IMR-90 (cell line): Measurements from ENCODE around the gene CNTLN. TPM values are rescaled to one million over a fixed set of nuclear protein-coding genes. Genes with fewer than 3 reads are reported as not detected.

ENCODE experiments used
- ATAC-seq: fragments of 200-7000 bp; cut with Tn5 transposase; 2 replicates; pipeline ENCODE4 v1.9.1; 2020; ENCODE audit warnings: low read depth, mild to moderate bottlenecking, moderate library complexity
- BruUV-seq: library from RNA; stranded (reverse); fragments of 400-500 nt; replicated peaks from 2 replicates; lab custom pipeline; 2021; lab: Mats Ljungman, UMichigan
- CTCF ChIA-PET: fragments of 300-600 bp; formaldehyde crosslinking; extraction: SDS; loops from one replicate; lab custom pipeline; 2021; ENCODE audit warnings: antibody characterized with exemption; lab: Yijun Ruan, JAX
- POLR2A ChIA-PET: fragments of 300-600 bp; sonication (Branson Sonifier 250); formaldehyde crosslinking; loops from one replicate; lab custom pipeline; 2022; ENCODE audit warnings: antibody characterized with exemption; ENCODE audit not compliant: unreplicated experiment; lab: Charles Lee
- DNase-seq: peaks from one replicate; pipeline ENCODE4 v3.0.0; 2013
- H2AFZ ChIP-seq: replicated peaks from 2 replicates; pipeline ENCODE3; 2013; ENCODE audit warnings: low read length, mild to moderate bottlenecking; ENCODE audit not compliant: poor library complexity
- H2AK5ac ChIP-seq: 2 replicates; pipeline ENCODE4 v1.6.1; 2013; ENCODE audit warnings: low read depth, low read length, inconsistent platforms
- H2AK9ac ChIP-seq: replicated peaks from 2 replicates; pipeline ENCODE3; 2013; ENCODE audit warnings: mild to moderate bottlenecking, low read depth, low read length, moderate library complexity; ENCODE audit not compliant: poor library complexity
- H2BK120ac ChIP-seq: 2 replicates; pipeline ENCODE4 v1.6.1; 2013; ENCODE audit warnings: low read depth, low read length, inconsistent platforms
- H2BK15ac ChIP-seq: 3 replicates; pipeline ENCODE4 v1.6.1; 2013; ENCODE audit warnings: low read depth, low read length, inconsistent platforms
- H2BK20ac ChIP-seq: 2 replicates; pipeline ENCODE4 v1.6.1; 2013; ENCODE audit warnings: low read depth, mild to moderate bottlenecking, inconsistent platforms, low read length, moderate library complexity
- H2BK5ac ChIP-seq: 2 replicates; pipeline ENCODE4 v1.6.1; 2013; ENCODE audit warnings: mild to moderate bottlenecking, low read depth, low read length, inconsistent platforms; ENCODE audit not compliant: poor library complexity, severe bottlenecking
- H3K14ac ChIP-seq: replicated peaks from 2 replicates; pipeline ENCODE4 v1.6.1; 2013; ENCODE audit warnings: low read depth, low read length, inconsistent platforms
- H3K18ac ChIP-seq: 2 replicates; pipeline ENCODE4 v1.6.1; 2013; ENCODE audit warnings: low read depth, low read length, control low read depth
- H3K23ac ChIP-seq: 2 replicates; pipeline ENCODE4 v1.6.1; 2013; ENCODE audit warnings: low read depth, low read length, inconsistent platforms
- H3K27ac ChIP-seq: 2 replicates; pipeline ENCODE4 v1.5.1; 2013; ENCODE audit warnings: mild to moderate bottlenecking, control low read depth, low read length; ENCODE audit not compliant: insufficient read depth
- H3K27me3 ChIP-seq: 2 replicates; pipeline ENCODE4 v1.6.1; 2013; ENCODE audit warnings: low read length; ENCODE audit not compliant: control insufficient read depth, insufficient read depth
- H3K36me3 ChIP-seq: 2 replicates; pipeline ENCODE4 v1.6.1; 2013; ENCODE audit warnings: low read length, mixed read lengths; ENCODE audit not compliant: control insufficient read depth, insufficient read depth
- H3K4ac ChIP-seq: 2 replicates; pipeline ENCODE4 v1.6.1; 2013; ENCODE audit warnings: low read depth, low read length, inconsistent platforms
- H3K4me1 ChIP-seq: 2 replicates; pipeline ENCODE4 v1.6.1; 2013; ENCODE audit warnings: low read length, mixed read lengths; ENCODE audit not compliant: control insufficient read depth, insufficient read depth
- H3K4me2 ChIP-seq: 2 replicates; pipeline ENCODE4 v1.6.1; 2013; ENCODE audit warnings: low read depth, mild to moderate bottlenecking, control low read depth, low read length, moderate library complexity
- H3K4me3 ChIP-seq: 2 replicates; pipeline ENCODE4 v1.5.1; 2013; ENCODE audit warnings: low read depth, mild to moderate bottlenecking, control low read depth, low read length, moderate library complexity; ENCODE audit not compliant: insufficient read depth
- H3K56ac ChIP-seq: 2 replicates; pipeline ENCODE4 v1.6.1; 2013; ENCODE audit warnings: low read length, inconsistent platforms; ENCODE audit not compliant: insufficient read depth; ENCODE audit errors: extremely low read depth
- H3K79me1 ChIP-seq, 2 experiments: 2 replicates each; pipeline ENCODE4 v1.6.1; 2013; ENCODE audit warnings: low read length in 2 of 2, inconsistent platforms in 1 of 2, low read depth in 1 of 2
- H3K9ac ChIP-seq: 2 replicates; pipeline ENCODE4 v1.6.1; 2013; ENCODE audit warnings: low read depth, low read length, control low read depth
- H3K9me1 ChIP-seq: 2 replicates; pipeline ENCODE4 v1.6.1; 2013; ENCODE audit warnings: low read length, inconsistent platforms; ENCODE audit not compliant: insufficient read depth
- H3K9me3 ChIP-seq: 2 replicates; pipeline ENCODE4 v1.6.1; 2013; ENCODE audit warnings: low read length; ENCODE audit not compliant: control insufficient read depth, insufficient read depth
- H4K20me1 ChIP-seq: 2 replicates; pipeline ENCODE4 v1.6.1; 2013; ENCODE audit warnings: low read length, inconsistent platforms; ENCODE audit not compliant: insufficient read depth
- H4K5ac ChIP-seq: 2 replicates; pipeline ENCODE4 v1.6.1; 2013; ENCODE audit warnings: mild to moderate bottlenecking, low read depth, low read length, control low read depth
- H4K8ac ChIP-seq, 2 experiments: 2 replicates each; pipeline ENCODE4 v1.6.1; 2013; ENCODE audit warnings: low read depth in 2 of 2, low read length in 2 of 2, control low read depth in 1 of 2, inconsistent platforms in 1 of 2
- H4K91ac ChIP-seq: 2 replicates; pipeline ENCODE4 v1.6.1; 2013; ENCODE audit warnings: low read depth, low read length, inconsistent platforms; ENCODE audit not compliant: insufficient read depth
- BHLHE40 ChIP-seq: fragments of 150-350 bp; IDR thresholded peaks from 2 replicates; pipeline ENCODE4 v1.6.1; 2016; ENCODE audit warnings: mild to moderate bottlenecking, low read depth, low read length
- CEBPB ChIP-seq: IDR thresholded peaks from 2 replicates; pipeline ENCODE4 v1.6.1; 2012; ENCODE audit warnings: low read depth, low read length, improper control_type of control experiment
- CHD1 ChIP-seq: IDR thresholded peaks from 2 replicates; pipeline ENCODE4 v1.6.1; 2012; ENCODE audit warnings: low read depth, low read length, improper control_type of control experiment
- ELK1 ChIP-seq: fragments of 150-350 bp; IDR thresholded peaks from 2 replicates; pipeline ENCODE4 v1.6.1; 2016; ENCODE audit warnings: low read depth, mild to moderate bottlenecking, low read length, moderate library complexity, borderline replicate concordance
- FOS ChIP-seq: fragments of 150-350 bp; IDR thresholded peaks from 2 replicates; pipeline ENCODE4 v1.6.1; 2016; ENCODE audit warnings: low read depth, low read length
- MAFK ChIP-seq: IDR thresholded peaks from 2 replicates; pipeline ENCODE4 v1.6.1; 2012; ENCODE audit warnings: low read depth, low read length, improper control_type of control experiment
- MAZ ChIP-seq: IDR thresholded peaks from 2 replicates; pipeline ENCODE4 v1.6.1; 2012; ENCODE audit warnings: low read depth, mild to moderate bottlenecking, low read length, improper control_type of control experiment, moderate library complexity, borderline replicate concordance
- MXI1 ChIP-seq: IDR thresholded peaks from 2 replicates; pipeline ENCODE4 v1.6.1; 2012; ENCODE audit warnings: low read depth, mild to moderate bottlenecking, low read length, moderate library complexity, borderline replicate concordance
- NFE2L2 ChIP-seq: fragments of 150-350 bp; IDR thresholded peaks from 2 replicates; pipeline ENCODE4 v1.6.1; 2016; ENCODE audit warnings: low read depth, mild to moderate bottlenecking, low read length
- POLR2A ChIP-seq: IDR thresholded peaks from 2 replicates; pipeline ENCODE4 v1.6.1; 2012; ENCODE audit warnings: mild to moderate bottlenecking, low read depth, low read length
- RAD21 ChIP-seq: IDR thresholded peaks from 2 replicates; pipeline ENCODE4 v1.6.1; 2012; ENCODE audit warnings: low read length, improper control_type of control experiment
- RCOR1 ChIP-seq: IDR thresholded peaks from 2 replicates; pipeline ENCODE4 v1.6.1; 2012; ENCODE audit warnings: mild to moderate bottlenecking, low read length, improper control_type of control experiment; ENCODE audit not compliant: insufficient replicate concordance
- RFX5 ChIP-seq: IDR thresholded peaks from 2 replicates; pipeline ENCODE4 v1.8.0; 2012; ENCODE audit warnings: low read depth, mild to moderate bottlenecking, low read length, moderate library complexity
- SMC3 ChIP-seq: fragments of 150-350 bp; IDR thresholded peaks from 2 replicates; pipeline ENCODE4 v1.6.1; 2016; ENCODE audit warnings: low read depth, mild to moderate bottlenecking, antibody characterized with exemption, low read length, moderate library complexity
- USF2 ChIP-seq: fragments of 150-350 bp; IDR thresholded peaks from 2 replicates; pipeline ENCODE4 v1.6.1; 2017; ENCODE audit warnings: mild to moderate bottlenecking, antibody characterized with exemption, low read length, low read depth
- dilution Hi-C: fragments of 300-500 bp; cut with HindIII; formaldehyde crosslinking; loops from one replicate; pipeline ENCODE4 v1.14.3; 2018; ENCODE audit warnings: low sequenced_read_pairs; ENCODE audit not compliant: unreplicated experiment
- in situ Hi-C: fragments of 300-500 bp; cut with MboI; formaldehyde crosslinking; loops from 3 replicates; pipeline ENCODE4 v1.14.3; 2019; ENCODE audit warnings: low sequenced_read_pairs, inconsistent platforms, mixed read lengths
- intact Hi-C: fragments of 100-400 bp; cut with micrococcal nuclease; formaldehyde crosslinking; loops from 2 replicates; pipeline ENCODE4 v1.10.0; 2022
- polyA plus RNA-seq, 3 experiments: library from polyadenylated mRNA; depleted of rRNA; stranded (reverse); fragments of >200 nt; gene quantifications; 2 replicates each; pipeline ENCODE4 v1.2.3, GENCODE V29; 2012; ENCODE audit warnings: low replicate concordance in 1 of 3
- total RNA-seq: library from RNA; depleted of rRNA; stranded (reverse); fragments of >200 nt; gene quantifications from 2 replicates; pipeline ENCODE4 v1.2.3, GENCODE V29; 2012
- TF ChIP-seq, protein P1 (sequence below): conservative IDR thresholded peaks from 2 replicates; pipeline ENCODE4 v1.5.1; 2012; ENCODE audit warnings: mild to moderate bottlenecking, low read depth, low read length, improper control_type of control experiment

The CNTLN gene
- total and polyA plus RNA-seq, 2 of the 4 experiments (the other 2 are of a cell fraction) = 3.8 to 5.9 TPM

- no peak overlapping the region; the same call in 1 of the 2 replicates for H3K4me2 ChIP-seq
- H2AK5ac ChIP-seq = no peak overlapping the region
- peaks cover 4% of the 10 kb centered on the region for H3K4me1 ChIP-seq
- no peak overlapping the region for H3K27ac ChIP-seq
- peaks cover 4% of the 10 kb centered on the region; the same call in 1 of the 2 replicates for H3K9me1 ChIP-seq
- H4K20me1 ChIP-seq = no peaks in the 10 kb centered on the region
- no peak overlapping the region for H2BK15ac ChIP-seq
- H3K9me3 ChIP-seq = no peaks in the 10 kb centered on the region
- H3K27me3 ChIP-seq = no peaks in the 10 kb centered on the region
- H3K36me3 ChIP-seq = peaks cover 4% of the 10 kb centered on the region
- H3K4me3 ChIP-seq = no peak overlapping the region
- H4K8ac ChIP-seq = no peak overlapping the region
- in situ Hi-C loops (no loop called here), intact Hi-C loops (no loop called here), dilution Hi-C loops (no loop called here)
- H3K18ac ChIP-seq = no peak overlapping the region
- BruUV-seq = no TSS peak
- H3K23ac ChIP-seq = no peak overlapping the region
- no peak overlapping the region for H4K5ac ChIP-seq
- H3K79me1 ChIP-seq = peaks cover 23 to 42% of the 10 kb centered on the region in 2 experiments
- H3K56ac ChIP-seq = no peak overlapping the region
- no peak overlapping the region for H2BK5ac ChIP-seq
- H3K9ac ChIP-seq = no peak overlapping the region
- no peak overlapping the region for H4K91ac ChIP-seq
- no peak overlapping the region for H2BK20ac ChIP-seq
- ATAC-seq (no peak), DNase-seq (peak; percentile 24)
- H3K4ac ChIP-seq = no peak overlapping the region
- H3K14ac ChIP-seq = no peak overlapping the region
- H2AFZ ChIP-seq = no peak overlapping the region
- ChIA-PET POLR2A (no interaction called here), CTCF (no interaction called here)
- no peak overlapping the region for H2AK9ac ChIP-seq
- H2BK120ac ChIP-seq = no peak overlapping the region
- TF ChIP-seq MAFK (no peak), RAD21 (no peak), RCOR1 (no peak), CHD1 (no peak), MAZ (no peak), RFX5 (no peak), CEBPB (no peak), USF2 (no peak), MXI1 (no peak), BHLHE40 (no peak), ELK1 (no peak), POLR2A (no peak), NFE2L2 (no peak), SMC3 (no peak), FOS (no peak)
- TF ChIP-seq, protein P1, sequence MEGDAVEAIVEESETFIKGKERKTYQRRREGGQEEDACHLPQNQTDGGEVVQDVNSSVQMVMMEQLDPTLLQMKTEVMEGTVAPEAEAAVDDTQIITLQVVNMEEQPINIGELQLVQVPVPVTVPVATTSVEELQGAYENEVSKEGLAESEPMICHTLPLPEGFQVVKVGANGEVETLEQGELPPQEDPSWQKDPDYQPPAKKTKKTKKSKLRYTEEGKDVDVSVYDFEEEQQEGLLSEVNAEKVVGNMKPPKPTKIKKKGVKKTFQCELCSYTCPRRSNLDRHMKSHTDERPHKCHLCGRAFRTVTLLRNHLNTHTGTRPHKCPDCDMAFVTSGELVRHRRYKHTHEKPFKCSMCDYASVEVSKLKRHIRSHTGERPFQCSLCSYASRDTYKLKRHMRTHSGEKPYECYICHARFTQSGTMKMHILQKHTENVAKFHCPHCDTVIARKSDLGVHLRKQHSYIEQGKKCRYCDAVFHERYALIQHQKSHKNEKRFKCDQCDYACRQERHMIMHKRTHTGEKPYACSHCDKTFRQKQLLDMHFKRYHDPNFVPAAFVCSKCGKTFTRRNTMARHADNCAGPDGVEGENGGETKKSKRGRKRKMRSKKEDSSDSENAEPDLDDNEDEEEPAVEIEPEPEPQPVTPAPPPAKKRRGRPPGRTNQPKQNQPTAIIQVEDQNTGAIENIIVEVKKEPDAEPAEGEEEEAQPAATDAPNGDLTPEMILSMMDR = no peak
Measured at GRCh38 chr9:17137566-17137965, 2.7 kb downstream of the CNTLN start.
